RWPE1 (cell line): ENCODE results near the gene MKS1.

ENCODE experiments used
- CTCF ChIA-PET: fragments of 350-600 bp; sonication (Branson Sonifier 250); formaldehyde crosslinking; extraction: SDS; loops from one replicate; lab custom pipeline; 2021; lab: Yijun Ruan, JAX
- POLR2A ChIA-PET: fragments of 400-600 bp; formaldehyde crosslinking; extraction: SDS; loops from one replicate; lab custom pipeline; 2020; ENCODE audit warnings: antibody characterized with exemption; ENCODE audit not compliant: low non-redundant PET; lab: Yijun Ruan, JAX
- DNase-seq: peaks from one replicate; pipeline ENCODE4 v3.0.0; 2012; ENCODE audit warnings: low spot score
- H3K27ac ChIP-seq: fragments of 450-650 bp; 2 replicates; pipeline ENCODE4 v1.5.1; 2017
- TF ChIP-seq, protein P1 (sequence below): fragments of 450-650 bp; conservative IDR thresholded peaks from 2 replicates; pipeline ENCODE4 v1.5.1; 2017; ENCODE audit warnings: low read depth, mild to moderate bottlenecking

The MKS1 gene

GRCh38 chr17:58184986-58185761, 33.9 kb downstream of the MKS1 start:
- peak overlapping the region; percentile 74 for H3K27ac ChIP-seq
- ChIA-PET CTCF (no interaction called here), POLR2A (no interaction called here)
- DNase-seq = no peak
- TF ChIP-seq, protein P1, sequence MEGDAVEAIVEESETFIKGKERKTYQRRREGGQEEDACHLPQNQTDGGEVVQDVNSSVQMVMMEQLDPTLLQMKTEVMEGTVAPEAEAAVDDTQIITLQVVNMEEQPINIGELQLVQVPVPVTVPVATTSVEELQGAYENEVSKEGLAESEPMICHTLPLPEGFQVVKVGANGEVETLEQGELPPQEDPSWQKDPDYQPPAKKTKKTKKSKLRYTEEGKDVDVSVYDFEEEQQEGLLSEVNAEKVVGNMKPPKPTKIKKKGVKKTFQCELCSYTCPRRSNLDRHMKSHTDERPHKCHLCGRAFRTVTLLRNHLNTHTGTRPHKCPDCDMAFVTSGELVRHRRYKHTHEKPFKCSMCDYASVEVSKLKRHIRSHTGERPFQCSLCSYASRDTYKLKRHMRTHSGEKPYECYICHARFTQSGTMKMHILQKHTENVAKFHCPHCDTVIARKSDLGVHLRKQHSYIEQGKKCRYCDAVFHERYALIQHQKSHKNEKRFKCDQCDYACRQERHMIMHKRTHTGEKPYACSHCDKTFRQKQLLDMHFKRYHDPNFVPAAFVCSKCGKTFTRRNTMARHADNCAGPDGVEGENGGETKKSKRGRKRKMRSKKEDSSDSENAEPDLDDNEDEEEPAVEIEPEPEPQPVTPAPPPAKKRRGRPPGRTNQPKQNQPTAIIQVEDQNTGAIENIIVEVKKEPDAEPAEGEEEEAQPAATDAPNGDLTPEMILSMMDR = no peak

DNA sequence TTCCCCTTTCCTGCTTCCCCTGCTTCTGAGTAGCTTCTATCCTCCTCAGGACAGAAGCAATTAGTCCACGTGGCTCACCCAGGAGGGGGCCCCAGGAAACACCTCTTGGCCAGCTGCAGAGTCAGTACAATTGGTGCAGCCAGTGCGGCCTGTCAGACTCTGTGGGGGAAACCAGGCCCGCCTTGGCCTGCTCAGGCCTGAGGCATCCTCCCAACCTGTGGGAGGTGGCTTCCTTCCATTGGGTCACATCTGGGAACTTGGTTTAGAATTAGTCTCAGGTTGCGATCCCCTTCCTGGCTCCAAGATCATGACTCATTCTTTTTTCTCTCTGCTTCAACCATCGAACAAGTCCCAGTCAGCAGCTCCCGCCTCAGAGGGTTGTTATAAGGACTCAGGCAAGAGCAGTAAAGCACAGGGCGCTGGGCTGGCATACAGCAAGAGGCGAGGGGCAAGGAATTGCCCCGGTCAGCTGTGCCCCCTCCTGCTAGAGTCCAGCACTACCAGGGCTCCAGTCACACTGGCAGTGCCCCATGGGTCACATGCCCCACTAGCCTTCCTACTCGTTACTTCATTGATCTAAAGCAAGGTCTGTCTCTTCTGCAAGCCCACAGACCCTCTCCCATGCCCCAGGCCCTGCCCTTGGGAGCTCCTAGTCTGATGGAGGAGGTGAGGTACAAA, 34.6 kb downstream of the MKS1 start:
- ChIA-PET POLR2A (no interaction called here), CTCF (interaction anchor here (0.7 to 1.2 kb wide), 2 partner anchors 12 to 28 kb away, joined by 3 read pairs; no protein-coding TSS in a partner anchor)
- peak overlapping the region; percentile 74 for H3K27ac ChIP-seq
- TF ChIP-seq, protein P1 = no peak
- DNase-seq = peak; percentile 91

DNA sequence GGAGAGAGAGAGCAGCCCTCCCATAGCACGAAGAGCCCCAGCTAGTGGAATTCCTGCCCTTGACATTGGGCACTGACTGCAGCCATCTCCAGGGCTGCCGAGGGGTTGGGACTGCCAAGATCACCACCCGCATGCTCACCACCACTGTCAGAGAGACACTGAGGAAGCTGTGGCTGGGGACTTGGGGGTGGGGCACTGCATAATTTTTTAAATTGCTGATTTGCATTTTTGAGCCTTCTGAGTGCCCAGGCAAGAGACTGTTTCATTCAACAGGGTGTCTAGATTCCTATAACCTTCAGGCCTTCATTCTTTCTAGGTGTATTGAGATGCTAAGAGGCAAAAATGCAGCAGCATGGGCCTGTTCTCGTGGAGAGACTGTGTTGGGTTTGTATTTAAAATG, 35.5 kb downstream of the MKS1 start:
- CTCF ChIA-PET = interaction anchor here (0.7 to 1.2 kb wide), 2 partner anchors 11 to 176 kb away, joined by 3 read pairs; no protein-coding TSS in a partner anchor
- H3K27ac ChIP-seq = peak overlapping the region; percentile 74
- POLR2A ChIA-PET = no interaction called here
- DNase-seq = no peak
- TF ChIP-seq, protein P1 = no peak

- ChIA-PET CTCF (interaction anchor here (0.7 to 1.1 kb wide), 2 partner anchors 9 to 47 kb away, joined by 3 read pairs; no protein-coding TSS in a partner anchor), POLR2A (no interaction called here)
- H3K27ac ChIP-seq = no peak overlapping the region
- TF ChIP-seq, protein P1 = no peak
- no peak for DNase-seq
These were observed 37.3 kb downstream of the MKS1 start for GRCh38 chr17:58181796-58182195.

DNA sequence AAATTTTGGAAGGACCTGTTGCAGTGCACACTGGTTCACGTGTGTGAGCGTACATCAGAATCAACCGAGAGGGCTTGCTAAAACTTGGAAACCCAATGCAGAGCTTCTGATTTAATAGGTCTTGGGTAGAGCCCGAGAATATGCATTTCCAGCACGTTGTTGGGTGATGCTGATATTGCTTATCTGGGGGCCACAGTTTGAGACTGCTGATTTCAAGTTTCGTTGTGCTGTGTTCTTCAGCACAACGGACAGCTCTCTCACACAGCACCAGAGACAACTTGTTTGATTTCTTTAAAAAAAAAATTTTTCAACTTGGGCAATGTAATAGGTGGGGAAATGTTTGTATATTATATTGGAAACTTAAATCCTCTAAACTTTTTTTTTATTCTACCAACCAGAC, 42.9 kb downstream of the MKS1 start:
- TF ChIP-seq, protein P1 = no peak
- no peak overlapping the region for H3K27ac ChIP-seq
- DNase-seq = no peak
- ChIA-PET CTCF (no interaction called here), POLR2A (no interaction called here)

DNA sequence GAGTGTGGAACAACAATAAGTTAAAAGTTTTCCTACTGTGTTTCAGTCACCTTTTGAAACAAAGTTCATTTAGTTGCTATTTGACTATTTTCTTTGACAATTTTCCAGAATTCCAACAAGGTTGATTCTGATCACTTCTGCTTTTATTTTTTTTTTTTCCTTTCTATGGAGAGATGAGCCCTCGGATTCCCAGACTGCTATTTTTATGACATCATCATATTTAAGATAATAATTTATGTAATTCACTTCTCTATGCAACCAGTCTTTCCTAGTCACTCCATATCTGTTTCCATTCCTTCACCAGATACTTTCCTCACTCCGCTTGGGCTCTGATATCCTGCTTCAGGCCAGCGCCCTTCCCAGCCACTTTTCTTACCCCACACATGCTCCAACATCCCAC, 44.2 kb downstream of the MKS1 start:
- POLR2A ChIA-PET = no interaction called here
- TF ChIP-seq, protein P1 = no peak
- CTCF ChIA-PET = no interaction called here
- no peak overlapping the region for H3K27ac ChIP-seq
- DNase-seq = no peak
